Mesodermal cell (in vitro differentiated cells): ENCODE data around the gene GJE1. TPM values are rescaled to one million over a fixed set of nuclear protein-coding genes. Genes with fewer than 3 reads are reported as not detected.
"Not testable (repeated sequence)": the region's sequence is repeated elsewhere in the genome, so short reads cannot be mapped to it uniquely, and the experiment has no call there.

Experiments used
- H3K27ac ChIP-seq: 2 replicates; pipeline ENCODE4 v1.7.0; 2013; ENCODE audit warnings: mild to moderate bottlenecking, low read depth, low read length, moderate library complexity; ENCODE audit not compliant: severe bottlenecking
- H3K36me3 ChIP-seq: 2 replicates; pipeline ENCODE4 v1.7.1; 2013; ENCODE audit warnings: mild to moderate bottlenecking, low read length, moderate library complexity; ENCODE audit not compliant: control insufficient read depth, insufficient read depth
- H3K4me1 ChIP-seq: one replicate; pipeline ENCODE4 v1.7.1; 2013; ENCODE audit warnings: mild to moderate bottlenecking, low read length; ENCODE audit not compliant: insufficient read depth, control insufficient read depth, poor library complexity, severe bottlenecking
- H3K4me3 ChIP-seq: 2 replicates; pipeline ENCODE4 v1.7.0; 2013; ENCODE audit warnings: low read length, control low read depth, mild to moderate bottlenecking; ENCODE audit not compliant: insufficient read depth, poor library complexity, severe bottlenecking; ENCODE audit errors: extremely low read depth
- H3K9me3 ChIP-seq: 2 replicates; pipeline ENCODE4 v1.7.1; 2013; ENCODE audit warnings: mild to moderate bottlenecking, low read length, moderate library complexity; ENCODE audit not compliant: control insufficient read depth
- WGBS, 2 experiments: methylation state at CpG; one replicate each; pipeline ENCODE4 v1.1.5; 2013; ENCODE audit warnings: missing lambda C conversion rate in 2 of 2; ENCODE audit not compliant: insufficient coverage in 2 of 2; 5-methylcytosine and 5-hydroxymethylcytosine counted together
- polyA plus RNA-seq, 2 experiments: library from polyadenylated mRNA; stranded (reverse); fragments of 50-300 nt; gene quantifications; one replicate each; pipeline ENCODE4 v1.2.3, GENCODE V29; 2013

GJE1 gene, protein sequence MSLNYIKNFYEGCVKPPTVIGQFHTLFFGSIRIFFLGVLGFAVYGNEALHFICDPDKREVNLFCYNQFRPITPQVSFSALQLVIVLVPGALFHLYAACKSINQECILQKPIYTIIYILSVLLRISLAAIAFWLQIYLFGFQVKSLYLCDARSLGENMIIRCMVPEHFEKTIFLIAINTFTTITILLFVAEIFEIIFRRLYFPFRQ
- polyA plus RNA-seq (2013, experiment 1 of 2): not detected
- not detected for polyA plus RNA-seq (2013, experiment 2 of 2)

DNA sequence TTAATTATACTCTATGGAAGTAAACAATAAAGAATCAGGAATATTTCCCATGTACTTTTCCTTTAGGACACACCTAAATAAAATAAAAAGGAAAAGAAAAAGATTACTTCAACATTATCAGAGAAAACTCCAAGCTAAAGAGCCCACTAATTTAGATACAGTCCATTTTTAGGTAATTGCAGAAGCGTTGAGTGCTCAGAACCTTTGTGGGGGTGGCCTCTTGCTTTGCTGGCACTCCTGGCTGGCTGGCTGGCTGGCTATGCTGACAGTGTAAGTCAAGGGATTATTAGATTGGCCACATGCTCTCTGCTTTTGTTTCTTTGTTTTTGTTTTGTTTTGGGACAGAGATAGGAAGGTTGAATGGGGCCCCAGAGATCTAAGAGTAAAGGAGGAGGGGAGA lies at the start of gene GJE1:
GJE1 (plus strand) TSS at position 301 of the 400 bp plus-strand sequence. CDS start 234 bp downstream, outside the sequence.
- Histone ChIP-seq H3K4me3 (no peak within 1 kb of the TSS), H3K4me1 (no peaks in the 10 kb centered on the region), H3K27ac (no peak within 1 kb of the TSS), H3K9me3 (peaks cover 7% of the 10 kb centered on the region), H3K36me3 (no peaks in the 10 kb centered on the region)
- 73 to 83% methylated on average over 1 of the region's 1 CpG for WGBS, 2 experiments

DNA sequence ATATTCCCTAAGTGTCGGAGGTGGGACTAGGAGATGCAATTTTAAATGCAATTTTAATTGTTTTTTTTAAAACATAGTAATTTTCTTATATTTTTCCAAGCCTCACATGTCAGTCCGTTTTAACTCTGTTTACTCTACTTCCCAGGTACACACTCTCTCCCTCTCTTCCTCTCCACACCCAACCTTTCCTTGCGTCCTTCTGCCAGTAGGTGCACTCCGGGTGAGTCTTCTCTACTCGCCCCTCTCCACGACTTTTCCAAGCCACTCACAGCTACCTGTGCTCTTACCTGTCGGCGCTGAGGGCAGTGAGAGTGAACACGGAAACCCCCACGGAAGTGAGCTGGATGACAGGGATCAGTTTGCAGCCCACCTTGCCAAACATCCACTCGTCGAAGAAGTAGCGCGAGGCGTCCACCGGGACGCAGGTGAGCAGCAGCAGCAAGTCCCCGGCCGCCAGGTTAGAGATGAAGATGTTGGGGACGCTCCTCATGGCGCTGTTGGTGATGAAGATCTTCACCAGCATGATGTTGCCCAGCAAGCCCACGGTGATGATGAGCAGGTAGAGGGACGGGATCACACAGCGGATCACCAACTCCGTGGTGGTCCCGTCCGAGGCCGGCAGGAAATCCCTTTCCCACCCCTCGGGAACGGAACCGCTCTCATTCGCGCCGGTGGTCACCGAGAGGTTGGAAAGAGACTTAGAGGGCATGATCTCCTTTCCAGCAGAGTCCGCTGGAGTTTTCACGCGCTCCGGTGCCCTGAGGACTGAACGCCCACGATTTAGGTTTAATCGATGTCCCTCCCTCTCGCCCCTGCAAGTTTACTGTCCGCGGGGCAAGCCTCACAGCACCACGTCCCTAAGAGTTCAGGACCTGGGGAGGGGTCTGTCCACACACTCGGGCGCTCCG lies 44.5 kb upstream of the GJE1 start:
- 34 to 35% methylated on average over 38 to 40 of the region's 49 CpGs for WGBS, 2 experiments
- Histone ChIP-seq H3K36me3 (no peaks in the 10 kb centered on the region), H3K27ac (no peak overlapping the region), H3K4me1 (no peaks in the 10 kb centered on the region), H3K4me3 (no peak overlapping the region), H3K9me3 (no peaks in the 10 kb centered on the region)

DNA sequence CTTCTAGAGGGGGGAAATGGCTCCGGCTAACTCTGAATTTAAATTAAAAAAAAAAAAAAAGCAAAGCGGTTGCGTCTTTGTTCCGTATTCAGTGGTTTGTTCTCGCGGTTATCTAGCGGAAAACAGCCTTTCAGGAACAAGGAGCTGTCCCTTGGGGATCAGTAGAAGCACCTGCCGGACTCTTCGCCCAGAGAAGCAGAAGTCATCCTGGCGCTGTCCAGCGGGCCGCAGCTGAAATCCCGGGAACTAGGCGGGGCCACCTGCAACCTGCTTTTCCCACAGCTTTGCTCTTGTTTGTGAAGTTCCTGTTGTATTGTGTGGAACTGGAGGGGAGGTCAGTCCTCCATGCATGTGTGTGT lies 43.9 kb upstream of the GJE1 start:
- 3 to 5% methylated on average over 8 to 11 of the region's 14 CpGs for WGBS, 2 experiments
- H3K36me3 ChIP-seq: no peaks in the 10 kb centered on the region
- H3K4me3 ChIP-seq: no peak overlapping the region
- no peaks in the 10 kb centered on the region for H3K9me3 ChIP-seq
- H3K4me1 ChIP-seq: no peaks in the 10 kb centered on the region
- no peak overlapping the region for H3K27ac ChIP-seq

DNA sequence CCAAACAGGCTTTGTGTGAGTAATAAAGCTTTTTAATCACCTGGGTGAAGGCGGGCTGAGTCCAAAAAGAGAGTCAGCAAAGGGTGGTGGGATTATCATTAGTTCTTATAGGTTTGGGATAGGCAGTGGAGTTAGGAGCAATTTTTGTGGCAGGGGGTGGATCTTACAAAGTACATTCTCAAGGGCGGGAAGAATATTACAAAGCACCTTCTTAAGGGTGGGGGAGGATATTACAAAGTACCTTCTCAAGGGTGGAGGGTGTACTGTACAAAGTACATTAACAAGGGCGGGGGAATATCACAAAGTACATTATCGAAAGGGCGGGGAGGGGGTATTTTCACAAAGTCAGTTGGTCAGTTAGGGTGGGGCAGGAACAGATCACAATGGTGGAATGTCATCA lies 27.9 kb upstream of the GJE1 start:
- not testable (repeated sequence) for H3K9me3 ChIP-seq, H3K27ac ChIP-seq, H3K36me3 ChIP-seq, H3K4me1 ChIP-seq, H3K4me3 ChIP-seq
- WGBS, 2 experiments: 92% methylated on average over 4 of the region's 5 CpGs; no CpG with 5 or more reads in 1 of the 2 experiments

DNA sequence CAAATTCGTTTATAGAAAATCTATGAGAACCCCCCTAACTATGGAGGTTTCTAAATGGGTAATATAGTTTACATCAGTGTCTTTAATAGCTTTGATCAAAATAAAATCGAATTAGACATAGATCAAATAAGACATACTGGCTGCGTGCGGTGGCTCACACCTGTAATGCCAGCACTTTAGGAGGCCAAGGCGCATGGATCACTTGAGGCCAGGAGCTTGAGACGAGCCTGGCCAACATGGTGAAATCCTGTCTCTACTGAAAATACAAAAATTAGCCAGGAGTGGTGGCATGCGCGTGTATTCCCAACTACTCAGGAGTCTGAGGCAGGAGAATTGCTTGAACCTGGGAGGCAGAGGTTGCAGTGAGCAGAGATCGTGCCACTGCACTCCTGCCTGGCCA lies 21.9 kb upstream of the GJE1 start:
- 90 to 100% methylated on average over 7 to 8 of the region's 9 CpGs for WGBS, 2 experiments
- H3K4me1 ChIP-seq, H3K9me3 ChIP-seq, H3K36me3 ChIP-seq, H3K27ac ChIP-seq, H3K4me3 ChIP-seq: not testable (repeated sequence)

DNA sequence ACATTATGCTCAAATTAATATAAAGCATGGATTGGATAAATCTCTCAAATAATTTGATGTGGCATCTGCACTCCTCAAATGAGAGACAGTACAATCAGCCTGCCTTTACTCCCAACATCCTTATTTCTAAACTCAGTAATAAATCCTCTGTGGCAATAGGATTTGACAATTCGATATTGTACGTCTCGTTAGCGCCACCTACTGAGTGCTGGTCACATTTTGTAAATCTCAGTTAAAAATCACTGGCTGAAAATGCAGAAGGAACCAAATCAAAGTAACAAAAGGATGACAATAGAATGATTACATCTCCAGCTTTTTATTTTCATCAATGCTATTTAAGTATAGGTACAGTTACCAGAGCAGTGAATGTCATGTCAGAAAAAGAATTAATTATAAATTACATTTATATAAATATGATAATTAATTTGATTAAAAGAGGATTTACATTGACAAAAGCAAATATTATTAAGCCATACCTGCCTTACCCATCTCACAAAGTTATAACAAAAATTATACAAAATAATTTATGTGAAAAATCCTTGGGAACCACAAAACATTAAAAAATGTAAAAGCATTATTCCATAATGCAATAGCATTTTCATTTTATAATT lies 20.2 kb upstream of the GJE1 start:
- WGBS, 2 experiments: 4% methylated on average over 4 of the region's 4 CpGs; no CpG with 5 or more reads in 1 of the 2 experiments
- no peaks in the 10 kb centered on the region for H3K36me3 ChIP-seq
- no peak overlapping the region for H3K4me3 ChIP-seq
- H3K9me3 ChIP-seq: no peaks in the 10 kb centered on the region
- H3K27ac ChIP-seq: no peak overlapping the region
- H3K4me1 ChIP-seq: no peaks in the 10 kb centered on the region

DNA sequence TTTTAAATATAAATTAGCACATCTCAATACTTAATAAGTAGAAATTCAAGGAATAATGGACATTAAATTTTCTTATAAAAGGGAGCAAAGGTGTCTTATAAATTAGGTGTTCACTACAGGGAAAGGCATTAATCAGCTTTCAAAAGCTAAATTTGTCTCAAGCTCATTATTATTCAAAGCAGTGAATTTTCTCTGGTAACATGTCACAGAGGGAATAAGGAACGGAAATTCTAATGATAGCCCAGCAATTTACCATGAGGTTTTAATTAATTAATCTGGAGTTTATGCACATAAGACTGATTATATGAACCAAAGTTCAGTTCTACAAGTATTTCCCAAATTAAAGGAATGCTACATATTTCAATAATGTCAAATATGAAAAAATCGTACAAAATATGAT lies 15.4 kb upstream of the GJE1 start:
- no peak overlapping the region for H3K4me3 ChIP-seq
- H3K9me3 ChIP-seq: no peaks in the 10 kb centered on the region
- no CpG with 5 or more reads among the region's 2 CpGs for WGBS, 2 experiments
- no peak overlapping the region for H3K27ac ChIP-seq
- H3K4me1 ChIP-seq: no peaks in the 10 kb centered on the region
- H3K36me3 ChIP-seq: no peaks in the 10 kb centered on the region

DNA sequence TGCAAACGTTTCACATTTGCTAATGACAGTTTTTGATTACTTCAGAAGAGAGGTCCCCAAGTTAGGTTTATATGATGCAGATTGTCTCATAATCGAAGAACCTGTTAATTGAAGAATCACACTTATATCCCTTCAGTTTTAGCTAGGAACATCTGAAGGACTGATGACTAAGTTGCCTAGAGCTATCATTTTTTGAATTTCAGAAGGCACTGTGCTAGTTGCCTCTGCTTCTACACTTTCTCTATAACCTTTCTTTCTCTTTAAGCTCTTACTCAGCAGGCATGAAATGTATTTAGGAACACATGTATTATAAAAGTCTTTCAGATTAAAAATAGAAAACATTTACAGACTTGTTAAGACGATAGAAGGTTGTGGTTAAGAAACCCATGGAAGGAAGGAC lies 14.4 kb upstream of the GJE1 start:
- H3K36me3 ChIP-seq: no peaks in the 10 kb centered on the region
- H3K9me3 ChIP-seq: no peaks in the 10 kb centered on the region
- WGBS, 2 experiments: no CpG with 5 or more reads among the region's 3 CpGs
- H3K27ac ChIP-seq: no peak overlapping the region
- H3K4me3 ChIP-seq: no peak overlapping the region
- no peaks in the 10 kb centered on the region for H3K4me1 ChIP-seq

DNA sequence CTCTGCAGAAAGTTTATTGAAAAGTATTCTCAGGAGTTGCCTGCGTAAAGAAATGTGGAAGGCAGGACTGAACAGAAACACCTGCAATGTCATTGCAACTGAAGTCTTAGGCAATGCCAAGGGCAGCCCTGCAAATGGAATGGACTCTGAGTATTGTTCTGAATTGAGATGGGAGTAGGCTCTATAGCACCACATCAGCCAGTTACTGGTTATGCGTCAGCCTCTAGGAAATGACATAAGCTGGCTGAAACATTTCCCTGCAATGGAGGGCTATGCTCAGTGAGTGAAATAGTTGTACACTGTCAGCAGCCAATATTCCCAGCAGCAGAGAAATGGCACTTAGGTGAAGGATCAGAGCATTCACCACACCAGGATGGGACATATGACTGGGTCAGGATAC lies 13.8 kb upstream of the GJE1 start:
- Histone ChIP-seq H3K4me3 (no peak overlapping the region), H3K27ac (no peak overlapping the region), H3K36me3 (no peaks in the 10 kb centered on the region), H3K9me3 (no peaks in the 10 kb centered on the region), H3K4me1 (no peaks in the 10 kb centered on the region)
- WGBS, 2 experiments: 95 to 100% methylated on average over 1 to 2 of the region's 2 CpGs

DNA sequence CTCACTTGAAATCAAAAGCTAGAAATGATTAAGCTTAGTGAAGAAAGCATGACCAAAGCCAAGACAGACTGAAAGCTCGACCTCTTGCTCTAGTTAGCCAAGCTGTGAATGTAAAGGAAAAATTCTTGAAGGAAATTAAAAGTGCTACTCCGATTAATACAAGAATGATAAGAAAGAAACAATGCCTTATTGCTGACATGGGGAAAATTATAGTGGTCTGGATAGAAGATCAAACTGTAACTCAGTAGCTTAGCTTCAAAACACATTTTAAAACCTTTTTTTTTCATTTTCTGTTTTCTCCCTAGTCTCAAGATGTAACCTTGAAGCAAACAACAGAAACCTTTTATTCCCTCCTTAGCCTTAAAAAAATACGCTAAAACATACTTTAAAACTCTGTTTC lies 11.4 kb upstream of the GJE1 start:
- Histone ChIP-seq H3K9me3 (no peaks in the 10 kb centered on the region), H3K4me1 (no peaks in the 10 kb centered on the region), H3K36me3 (no peaks in the 10 kb centered on the region), H3K27ac (no peak overlapping the region), H3K4me3 (no peak overlapping the region)
- 79 to 95% methylated on average over 2 of the region's 3 CpGs for WGBS, 2 experiments
